ENCODE results near the gene NAGS. TPM values are rescaled to one million over a fixed set of nuclear protein-coding genes. Genes with fewer than 3 reads are reported as not detected.

The NAGS gene
- polyA plus RNA-seq, 1 of the 3 experiments (the other 2 are of a cell fraction): 1.7 TPM

DNA sequence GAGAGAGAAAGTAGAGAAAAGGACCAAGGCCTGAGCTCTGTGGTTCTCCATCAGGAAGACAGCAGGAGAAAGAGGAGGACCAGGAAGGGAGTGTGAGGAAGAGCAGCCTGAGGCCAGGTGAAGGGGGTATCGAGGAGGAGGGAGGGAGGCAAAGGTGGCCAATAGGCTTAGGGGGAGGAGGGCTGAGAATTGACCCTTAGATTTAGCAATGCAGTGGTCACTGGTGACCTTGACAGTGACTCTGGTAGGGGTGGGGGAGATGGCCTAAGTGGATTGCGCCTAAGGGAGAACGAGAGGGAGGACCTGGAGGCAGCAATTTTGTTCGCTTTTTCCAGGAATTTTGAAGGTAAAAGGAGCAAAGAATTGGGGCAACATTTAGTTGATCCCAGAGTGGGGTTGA is 5.4 kb upstream of the NAGS start (continued):
- TF ChIP-seq EZH2phosphoT487 (IDR thresholded peaks at IDR 0.05; ENCODE audit: borderline replicate concordance, low read depth) (no peak), JUND (IDR thresholded peaks at IDR 0.05) (no peak), YY1 (IDR thresholded peaks at IDR 0.05; ENCODE audit: low read depth) (no peak), NRF1 (IDR thresholded peaks at IDR 0.05; ENCODE audit: low read depth, low read length) (no peak), RXRA (IDR thresholded peaks at IDR 0.05; ENCODE audit: borderline replicate concordance, low read depth) (no peak), FOXM1 (IDR thresholded peaks at IDR 0.05; ENCODE audit: low read depth) (no peak)
- TF ChIP-seq, protein P1, sequence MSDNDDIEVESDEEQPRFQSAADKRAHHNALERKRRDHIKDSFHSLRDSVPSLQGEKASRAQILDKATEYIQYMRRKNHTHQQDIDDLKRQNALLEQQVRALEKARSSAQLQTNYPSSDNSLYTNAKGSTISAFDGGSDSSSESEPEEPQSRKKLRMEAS (IDR thresholded peaks at IDR 0.05; ENCODE audit: low read depth): no peak

DNA sequence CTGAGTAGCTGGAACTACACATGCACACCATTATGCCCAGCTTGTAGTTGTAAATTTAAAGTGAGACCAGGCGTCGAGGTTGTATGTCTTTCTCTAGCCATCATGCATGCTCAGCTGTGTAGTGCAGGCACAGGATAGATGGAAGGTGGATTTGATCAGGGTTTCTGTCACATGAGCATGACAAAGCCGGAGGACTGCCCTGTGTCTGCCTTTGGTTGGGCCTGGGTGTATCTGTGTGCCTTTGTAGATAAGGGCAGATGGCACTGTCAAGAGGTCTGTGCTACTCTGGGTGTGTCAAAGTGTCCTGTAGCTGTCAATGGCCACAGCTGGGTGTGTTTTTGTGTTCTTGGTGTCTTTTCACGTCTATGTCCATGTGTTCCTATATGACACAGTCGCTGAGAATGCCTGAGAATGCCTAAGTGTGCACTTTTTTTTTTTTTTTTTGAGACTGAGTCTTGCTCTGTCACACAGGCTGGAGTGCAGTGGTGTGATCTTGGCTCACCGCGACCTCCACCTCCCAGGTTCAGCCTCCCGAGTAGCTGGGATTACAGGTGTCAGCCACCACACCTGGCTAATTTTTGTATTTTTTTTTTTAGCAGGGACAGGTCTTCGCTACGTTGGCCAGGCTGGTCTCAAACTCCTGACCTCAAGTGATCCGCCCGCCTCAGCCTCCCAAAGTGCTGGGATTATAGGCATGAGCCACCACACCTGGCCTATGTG is 4.1 kb upstream of the NAGS start:
- Histone ChIP-seq H3K36me3 (replicated peaks in 1 of 2; ENCODE audit: control insufficient read depth in 1 of 2, insufficient read depth in 2 of 2, low read length in 1 of 2) (no peaks in the 10 kb centered on the region), H3K27me3 (ENCODE audit: insufficient read depth) (no peaks in the 10 kb centered on the region), H3K4me2 (no peak overlapping the region), H3K9me2 (no peaks in the 10 kb centered on the region), H3K4me1 (ENCODE audit: control insufficient read depth in 1 of 2, insufficient read depth in 2 of 2, low read depth in 1 of 2, low read length in 1 of 2) (peaks cover 5 to 13% of the 10 kb centered on the region in 2 experiments; a peak in 3 of 4 replicates), H4K20me1 (ENCODE audit: insufficient read depth) (no peaks in the 10 kb centered on the region), H3F3A (replicated peaks; ENCODE audit: insufficient read depth) (peaks cover 13% of the 10 kb centered on the region), H3K79me2 (ENCODE audit: insufficient read depth) (no peaks in the 10 kb centered on the region), H2AFZ (ENCODE audit: low read depth) (no peak overlapping the region), H3K9ac (no peak overlapping the region), H3K4me3 (ENCODE audit: low read depth in 2 of 2, low read length in 1 of 2) (no peak overlapping the region), H3K9me3 (no peaks in the 10 kb centered on the region), H3K27ac (ENCODE audit: low read depth in 2 of 2, low read length in 1 of 2) (no peak overlapping the region)
- peak; percentile 34 for DNase-seq
- ChIA-PET POLR2A (no interaction called here), CTCF (interaction anchor here (0.7 to 31.1 kb wide), 6 partner anchors 11 to 119 kb away, joined by 3 to 638 read pairs (median 4); partner anchors contain the start of gene PPY)
- TF ChIP-seq FOSL2 (IDR thresholded peaks at IDR 0.05; ENCODE audit: borderline replicate concordance, low read depth) (no peak), YY1 (IDR thresholded peaks at IDR 0.05; ENCODE audit: low read depth) (no peak), CTCF (IDR thresholded peaks at IDR 0.05) (no peak)
- WGBS (ENCODE audit: low lambda C conversion rate): 91% methylated on average over 12 of the region's 12 CpGs

GRCh38 chr17:44000871-44001460 is 3.5 kb upstream of the NAGS start:
- Histone ChIP-seq H3K79me2 (ENCODE audit: insufficient read depth) (no peaks in the 10 kb centered on the region), H3K27ac (ENCODE audit: low read depth in 2 of 2, low read length in 1 of 2) (no peak overlapping the region), H3K36me3 (replicated peaks in 1 of 2; ENCODE audit: control insufficient read depth in 1 of 2, insufficient read depth in 2 of 2, low read length in 1 of 2) (no peaks in the 10 kb centered on the region), H3K4me3 (ENCODE audit: low read depth in 2 of 2, low read length in 1 of 2) (no peak overlapping the region), H2AFZ (ENCODE audit: low read depth) (no peak overlapping the region), H3K9ac (no peak overlapping the region), H3K9me3 (no peaks in the 10 kb centered on the region), H3K4me2 (no peak overlapping the region), H3K9me2 (no peaks in the 10 kb centered on the region), H4K20me1 (ENCODE audit: insufficient read depth) (no peaks in the 10 kb centered on the region), H3K4me1 (ENCODE audit: control insufficient read depth in 1 of 2, insufficient read depth in 2 of 2, low read depth in 1 of 2, low read length in 1 of 2) (peaks cover 5 to 19% of the 10 kb centered on the region in 2 experiments; a peak in 3 of 4 replicates), H3K27me3 (ENCODE audit: insufficient read depth) (no peaks in the 10 kb centered on the region), H3F3A (replicated peaks; ENCODE audit: insufficient read depth) (peaks cover 13% of the 10 kb centered on the region)
- POLR2A ChIA-PET: no interaction called here
- WGBS (ENCODE audit: low lambda C conversion rate): 79% methylated on average over 6 of the region's 6 CpGs
- CTCF ChIA-PET: interaction anchor here (0.6 to 31.1 kb wide), 4 partner anchors 11 to 154 kb away, joined by 3 to 638 read pairs (median 4); partner anchors contain the start of genes CD300LG and PPY
- DNase-seq: no peak
- TF ChIP-seq JUND (IDR thresholded peaks at IDR 0.05) (no peak), USF2 (IDR thresholded peaks at IDR 0.05; ENCODE audit: borderline replicate concordance, low read depth, low read length) (no peak), MEF2A (IDR thresholded peaks at IDR 0.05; ENCODE audit: borderline replicate concordance, low read depth) (no peak), RCOR1 (IDR thresholded peaks at IDR 0.05; ENCODE audit: low read length) (no peak), RAD21 (IDR thresholded peaks at IDR 0.05; ENCODE audit: low read length) (no peak), ELF1 (IDR thresholded peaks at IDR 0.05) (no peak), SMC3 (IDR thresholded peaks at IDR 0.05; ENCODE audit: low read depth, low read length) (no peak), FOXJ3 (CRISPR knock-in tag; IDR thresholded peaks at IDR 0.05) (no peak), FOXM1 (IDR thresholded peaks at IDR 0.05; ENCODE audit: low read depth) (no peak), EZH2phosphoT487 (IDR thresholded peaks at IDR 0.05; ENCODE audit: borderline replicate concordance, low read depth) (no peak)
- TF ChIP-seq, protein P2, sequence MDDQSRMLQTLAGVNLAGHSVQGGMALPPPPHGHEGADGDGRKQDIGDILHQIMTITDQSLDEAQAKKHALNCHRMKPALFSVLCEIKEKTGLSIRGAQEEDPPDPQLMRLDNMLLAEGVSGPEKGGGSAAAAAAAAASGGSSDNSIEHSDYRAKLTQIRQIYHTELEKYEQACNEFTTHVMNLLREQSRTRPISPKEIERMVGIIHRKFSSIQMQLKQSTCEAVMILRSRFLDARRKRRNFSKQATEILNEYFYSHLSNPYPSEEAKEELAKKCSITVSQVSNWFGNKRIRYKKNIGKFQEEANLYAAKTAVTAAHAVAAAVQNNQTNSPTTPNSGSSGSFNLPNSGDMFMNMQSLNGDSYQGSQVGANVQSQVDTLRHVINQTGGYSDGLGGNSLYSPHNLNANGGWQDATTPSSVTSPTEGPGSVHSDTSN (IDR thresholded peaks at IDR 0.05): no peak
- TF ChIP-seq, protein P3, sequence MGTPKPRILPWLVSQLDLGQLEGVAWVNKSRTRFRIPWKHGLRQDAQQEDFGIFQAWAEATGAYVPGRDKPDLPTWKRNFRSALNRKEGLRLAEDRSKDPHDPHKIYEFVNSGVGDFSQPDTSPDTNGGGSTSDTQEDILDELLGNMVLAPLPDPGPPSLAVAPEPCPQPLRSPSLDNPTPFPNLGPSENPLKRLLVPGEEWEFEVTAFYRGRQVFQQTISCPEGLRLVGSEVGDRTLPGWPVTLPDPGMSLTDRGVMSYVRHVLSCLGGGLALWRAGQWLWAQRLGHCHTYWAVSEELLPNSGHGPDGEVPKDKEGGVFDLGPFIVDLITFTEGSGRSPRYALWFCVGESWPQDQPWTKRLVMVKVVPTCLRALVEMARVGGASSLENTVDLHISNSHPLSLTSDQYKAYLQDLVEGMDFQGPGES (IDR thresholded peaks at IDR 0.05; ENCODE audit: low read depth, low read length): no peak
- TF ChIP-seq, protein P4, sequence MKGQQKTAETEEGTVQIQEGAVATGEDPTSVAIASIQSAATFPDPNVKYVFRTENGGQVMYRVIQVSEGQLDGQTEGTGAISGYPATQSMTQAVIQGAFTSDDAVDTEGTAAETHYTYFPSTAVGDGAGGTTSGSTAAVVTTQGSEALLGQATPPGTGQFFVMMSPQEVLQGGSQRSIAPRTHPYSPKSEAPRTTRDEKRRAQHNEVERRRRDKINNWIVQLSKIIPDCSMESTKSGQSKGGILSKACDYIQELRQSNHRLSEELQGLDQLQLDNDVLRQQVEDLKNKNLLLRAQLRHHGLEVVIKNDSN (IDR thresholded peaks at IDR 0.05; ENCODE audit: borderline replicate concordance, low read depth): no peak

Measured in SK-N-SH (cell line).